ENCODE results near the gene TTC27. TPM values are rescaled to one million over a fixed set of nuclear protein-coding genes. Genes with fewer than 3 reads are reported as not detected.
A peak's percentile ranks its signal among the peaks of the same experiment; 100 is the strongest.
"Not testable (repeated sequence)": the region's sequence is repeated elsewhere in the genome, so short reads cannot be mapped to it uniquely, and the experiment has no call there.

Gene TTC27
- polyA plus RNA-seq, 3 donors = 18.1 to 26.9 (median 21.2) TPM

- no peak for DNase-seq (ENCODE audit: extremely low read depth in 1 of 11, low read depth in 9 of 11, low spot score in 4 of 11)
Observed at GRCh38 chr2:32741575-32741974, 113.7 kb downstream of the TTC27 start.

DNA sequence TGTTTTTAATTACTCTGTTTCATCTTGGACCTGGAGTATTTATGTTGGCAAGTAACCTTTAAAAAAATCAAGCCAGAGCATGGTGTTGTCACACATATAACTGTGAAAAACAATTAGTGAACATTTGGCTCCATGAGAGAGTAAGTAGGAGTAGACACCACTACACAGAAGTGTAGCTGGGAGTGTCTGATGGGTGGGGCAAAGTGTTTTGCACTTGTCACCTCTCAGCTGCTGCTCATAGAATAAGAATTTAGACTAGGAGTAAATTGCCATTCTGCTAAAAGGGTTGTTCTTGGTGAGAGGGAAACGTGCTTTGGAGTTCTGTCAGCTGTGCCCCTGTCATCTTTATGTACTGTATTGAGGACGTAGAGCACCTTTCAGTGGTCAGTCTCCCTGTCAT lies 114.5 kb downstream of the TTC27 start:
- no peak for DNase-seq (ENCODE audit: extremely low read depth in 1 of 11, low read depth in 9 of 11, low spot score in 4 of 11)

DNA sequence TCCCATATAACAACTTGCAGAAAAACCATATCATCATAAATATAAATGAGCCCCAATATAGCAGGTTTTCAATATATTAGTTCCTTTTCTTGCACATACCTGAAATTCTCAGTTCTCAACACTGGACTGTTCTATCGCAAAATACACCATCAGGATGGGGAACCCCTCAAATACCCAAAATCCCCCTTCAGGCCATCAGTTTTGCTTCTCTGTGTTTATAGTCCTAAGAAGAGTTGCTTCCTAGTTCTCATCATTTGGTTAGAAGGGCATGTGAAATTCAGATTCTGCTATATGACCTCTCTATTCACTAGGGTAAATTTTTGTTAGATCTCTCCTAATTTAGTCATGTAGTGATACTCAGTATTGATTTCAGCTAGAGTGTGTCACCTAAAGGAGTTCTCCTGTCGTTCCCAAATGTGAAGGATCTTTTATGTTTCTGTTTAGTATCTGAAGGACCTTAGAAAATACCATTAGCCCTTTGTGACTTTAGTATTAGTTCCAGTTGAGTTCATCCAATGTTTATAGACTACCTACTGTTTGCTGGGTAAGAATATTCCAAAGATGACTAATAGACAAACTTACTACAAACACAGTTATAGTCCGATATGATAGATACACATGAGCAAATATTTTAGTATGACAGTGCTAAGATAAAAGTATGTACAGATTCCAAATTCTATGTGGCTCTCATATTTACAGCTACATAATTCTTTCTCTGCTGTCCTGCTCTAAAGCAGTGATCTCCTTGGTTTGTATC lies 115.8 kb downstream of the TTC27 start:
- no peak for DNase-seq (ENCODE audit: extremely low read depth in 1 of 11, low read depth in 9 of 11, low spot score in 4 of 11)

DNA sequence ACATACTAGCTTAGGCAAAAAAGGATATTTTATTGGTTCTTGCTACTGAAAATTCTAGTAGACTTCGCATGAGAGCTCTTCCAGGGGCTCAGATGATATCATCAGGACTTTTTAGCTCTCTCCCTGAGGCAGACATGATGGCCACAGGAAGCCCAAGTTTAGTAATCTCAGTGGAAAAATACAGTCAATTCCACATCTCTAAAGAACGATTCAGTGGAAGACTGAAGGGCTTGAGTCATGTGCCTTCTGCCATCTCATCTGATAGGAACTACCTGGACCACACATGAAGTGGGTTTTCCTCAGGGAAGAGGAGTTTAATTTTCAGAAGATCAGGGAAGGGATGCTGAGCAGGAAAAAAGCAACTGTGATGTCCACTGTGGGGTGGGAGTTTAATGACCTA lies 117.3 kb downstream of the TTC27 start:
- no peak for DNase-seq (ENCODE audit: extremely low read depth in 1 of 11, low read depth in 9 of 11, low spot score in 4 of 11)

DNA sequence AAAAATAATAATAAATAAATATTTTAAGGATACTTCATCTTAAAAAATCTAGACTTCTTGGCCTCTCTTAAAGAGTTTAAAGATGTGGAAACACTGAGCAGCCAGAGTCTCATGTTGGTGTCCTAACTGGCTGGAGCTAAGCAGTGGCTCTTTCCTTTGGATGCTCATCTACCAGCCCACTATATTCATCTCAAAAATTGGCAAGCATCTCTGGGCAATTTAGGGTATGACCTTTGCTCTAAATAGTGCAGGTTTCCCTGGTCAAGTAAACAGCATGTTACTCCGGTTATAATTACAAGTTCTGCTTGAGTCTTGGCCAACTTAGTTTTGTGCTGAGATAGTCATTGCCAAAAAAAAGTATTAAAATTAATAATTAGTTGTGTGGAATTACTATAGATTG lies 117.8 kb downstream of the TTC27 start:
- DNase-seq (ENCODE audit: extremely low read depth in 1 of 11, low read depth in 9 of 11, low spot score in 4 of 11) = no peak

GRCh38 chr2:32746669-32747068 lies 118.8 kb downstream of the TTC27 start:
- DNase-seq (ENCODE audit: extremely low read depth in 1 of 11, low read depth in 9 of 11, low spot score in 4 of 11) = no peak

GRCh38 chr2:32748158-32748557 lies 120.3 kb downstream of the TTC27 start:
- no peak for DNase-seq (ENCODE audit: extremely low read depth in 1 of 11, low read depth in 9 of 11, low spot score in 4 of 11)

DNA sequence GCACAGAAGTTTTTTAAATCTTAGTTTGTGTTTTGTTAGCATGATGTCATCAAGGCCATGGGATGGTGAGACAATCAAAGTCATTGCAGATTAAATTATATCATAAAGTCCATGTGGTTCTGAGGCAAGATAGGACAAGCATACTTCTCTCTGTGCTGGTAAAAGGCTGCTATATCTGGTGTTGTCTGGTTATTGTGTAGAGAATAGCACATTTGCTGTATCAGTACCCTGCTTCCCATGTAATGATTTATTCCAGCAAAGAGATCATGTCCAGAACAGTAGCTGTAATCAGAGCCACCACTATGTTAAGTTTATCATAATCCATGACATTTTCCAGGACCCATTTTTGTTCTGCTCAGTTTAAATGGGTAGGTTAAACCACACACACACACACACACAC lies 123.0 kb downstream of the TTC27 start:
- DNase-seq (ENCODE audit: extremely low read depth in 1 of 11, low read depth in 9 of 11, low spot score in 4 of 11) = no peak

GRCh38 chr2:32752205-32752604 lies 124.4 kb downstream of the TTC27 start:
- DNase-seq (ENCODE audit: extremely low read depth in 1 of 11, low read depth in 9 of 11, low spot score in 4 of 11) = no peak

DNA sequence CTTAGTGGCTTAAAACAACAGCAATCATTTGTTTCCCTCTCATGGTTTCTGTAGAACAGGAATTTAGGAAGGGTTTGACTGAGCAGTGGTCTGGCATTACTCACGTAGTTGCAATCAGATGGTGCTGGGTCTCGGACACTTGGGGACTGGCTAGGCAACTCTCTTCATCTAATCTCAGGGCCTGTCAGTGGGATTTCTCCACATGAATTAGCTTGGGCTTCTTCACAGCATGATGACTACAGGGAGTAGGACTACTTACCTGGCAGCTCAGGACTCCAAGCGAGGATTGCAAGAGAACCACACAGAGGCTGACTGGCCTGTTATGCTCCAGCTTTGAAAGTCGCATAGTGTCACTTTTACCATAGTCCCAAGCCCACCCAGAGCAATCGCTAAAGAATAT lies 125.1 kb downstream of the TTC27 start:
- DNase-seq (ENCODE audit: extremely low read depth in 1 of 11, low read depth in 9 of 11, low spot score in 4 of 11) = no peak

DNA sequence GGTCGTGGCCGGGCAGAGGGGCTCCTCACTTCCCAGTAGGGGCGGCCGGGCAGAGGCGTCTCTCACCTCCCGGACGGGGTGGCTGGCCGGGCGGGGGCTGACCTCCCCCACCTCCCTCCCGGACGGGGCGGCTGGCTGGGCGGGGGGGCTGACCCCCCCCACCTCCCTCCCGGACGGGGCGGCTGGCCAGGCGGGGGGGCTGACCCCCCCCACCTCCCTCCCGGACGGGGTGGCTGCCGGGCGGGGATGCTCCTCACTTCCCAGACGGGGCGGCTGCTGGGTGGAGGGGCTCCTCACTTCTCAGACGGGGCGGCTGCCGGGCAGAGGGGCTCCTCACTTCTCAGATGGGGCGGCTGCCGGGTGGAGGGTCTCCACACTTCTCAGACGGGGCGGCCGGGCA lies 126.8 kb downstream of the TTC27 start:
- not testable (repeated sequence) for DNase-seq (ENCODE audit: extremely low read depth in 1 of 11, low read depth in 9 of 11, low spot score in 4 of 11)

DNA sequence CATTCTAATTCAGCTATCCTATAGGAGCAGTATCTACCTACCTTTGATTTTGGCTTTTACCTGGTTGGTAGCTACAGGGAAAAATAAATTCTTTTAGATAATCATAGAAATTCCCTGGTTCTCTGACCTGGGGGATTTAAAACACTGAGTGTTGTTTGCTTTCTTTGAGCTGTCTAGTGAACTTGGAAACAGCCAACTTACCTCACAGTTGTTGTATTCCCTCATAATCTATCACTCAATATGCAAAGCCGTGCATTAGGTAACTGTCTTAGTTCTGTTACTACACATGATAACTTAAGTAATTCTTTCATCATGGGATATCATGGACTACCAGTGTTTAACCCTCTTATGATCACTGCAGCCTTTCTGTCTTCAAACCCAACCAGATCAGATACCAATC lies 127.8 kb downstream of the TTC27 start:
- no peak for DNase-seq (ENCODE audit: extremely low read depth in 1 of 11, low read depth in 9 of 11, low spot score in 4 of 11)

DNA sequence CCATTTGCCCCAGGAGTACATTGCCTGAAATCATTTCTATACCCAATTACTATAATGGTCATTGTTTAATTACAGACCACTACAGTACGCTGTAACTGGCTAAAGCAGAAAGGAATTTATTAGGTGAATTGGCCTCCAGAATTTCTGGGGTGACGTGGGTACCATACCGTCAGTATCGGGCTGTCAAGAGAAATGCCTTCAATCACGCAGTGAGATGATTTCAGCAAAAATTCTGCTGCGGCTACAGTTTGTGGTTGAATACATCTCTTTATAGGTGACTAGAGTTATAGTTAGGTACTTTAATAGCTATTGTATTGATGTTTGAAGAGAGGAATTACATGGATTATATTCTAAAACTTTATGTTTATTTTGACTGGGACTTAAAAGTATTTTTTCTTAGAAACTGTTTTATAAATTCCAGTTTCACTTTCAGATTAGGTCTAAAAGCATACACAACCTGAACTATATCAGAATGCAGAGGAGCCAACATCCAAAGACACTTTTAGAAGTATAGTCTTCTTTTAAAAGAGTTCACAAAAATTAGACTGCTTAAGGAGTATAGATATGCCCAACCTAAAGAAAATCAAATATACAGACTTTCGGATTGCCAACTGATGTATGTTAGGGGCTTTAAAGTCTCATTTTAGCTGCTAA lies 128.4 kb downstream of the TTC27 start:
- DNase-seq (ENCODE audit: extremely low read depth in 1 of 11, low read depth in 9 of 11, low spot score in 4 of 11) = no peak

- DNase-seq (ENCODE audit: extremely low read depth in 1 of 11, low read depth in 9 of 11, low spot score in 4 of 11) = no peak
Observed at GRCh38 chr2:32758232-32758631, 130.4 kb downstream of the TTC27 start.

GRCh38 chr2:32760628-32761027 lies 132.8 kb downstream of the TTC27 start:
- DNase-seq (ENCODE audit: extremely low read depth in 1 of 11, low read depth in 9 of 11, low spot score in 4 of 11) = no peak

DNA sequence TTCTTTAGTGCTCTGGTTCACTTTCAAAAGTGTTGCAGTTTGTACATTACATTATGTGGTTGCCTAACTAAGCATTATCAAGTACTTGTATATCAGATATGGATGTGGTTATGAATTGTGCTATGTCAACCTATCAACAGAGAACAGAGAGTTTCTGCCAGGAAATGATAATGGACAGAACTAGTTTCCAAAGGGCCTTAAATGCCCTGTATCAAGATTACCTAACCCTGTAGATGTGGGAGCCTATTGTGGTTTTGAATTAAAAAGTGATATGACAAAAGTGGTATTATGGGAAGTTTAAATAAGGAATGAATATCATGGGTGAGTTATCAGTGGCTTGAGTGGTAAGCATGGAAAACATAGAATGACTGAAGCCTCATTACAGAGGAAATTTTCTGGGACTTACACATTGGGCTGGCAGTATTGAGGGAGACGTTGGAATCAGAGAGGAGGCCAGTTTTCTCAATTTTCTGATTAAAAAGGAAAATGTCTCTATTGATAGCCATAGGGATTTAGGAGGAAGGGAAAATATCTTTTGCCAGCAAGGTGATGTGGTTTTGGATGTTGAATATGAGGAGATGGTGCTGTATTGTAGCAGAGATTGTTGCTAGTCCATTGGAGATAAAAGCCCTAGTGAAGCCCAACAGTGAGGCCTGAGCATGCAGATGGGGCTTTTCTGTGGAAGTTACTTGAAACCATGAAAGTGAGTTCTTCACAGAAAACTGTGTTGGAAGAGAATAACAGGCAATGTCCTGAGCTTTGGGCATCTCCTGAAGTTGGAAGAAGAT lies 140.7 kb downstream of the TTC27 start:
- DNase-seq (ENCODE audit: extremely low read depth in 1 of 11, low read depth in 9 of 11, low spot score in 4 of 11) = no peak

DNA sequence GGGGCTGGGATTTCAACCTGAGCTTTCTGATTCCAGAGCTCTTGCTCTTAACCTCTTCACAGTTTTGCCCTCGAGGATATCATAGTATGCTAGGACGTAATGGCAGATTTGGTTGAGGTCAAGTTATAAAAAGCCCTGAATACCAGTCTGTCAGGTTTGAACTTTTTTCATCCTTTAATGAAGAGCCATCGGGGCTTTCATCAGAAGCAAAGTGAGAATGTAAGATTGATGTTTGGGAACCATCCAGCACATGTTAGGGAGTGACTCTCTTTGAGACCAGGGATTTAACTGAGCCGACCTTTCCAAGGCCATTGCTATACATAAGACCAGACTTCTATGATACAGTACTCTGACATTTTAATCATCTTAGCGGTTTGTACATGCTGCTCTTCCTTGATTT lies 142.5 kb downstream of the TTC27 start:
- no peak for DNase-seq (ENCODE audit: extremely low read depth in 1 of 11, low read depth in 9 of 11, low spot score in 4 of 11)

- DNase-seq (ENCODE audit: extremely low read depth in 1 of 11, low read depth in 9 of 11, low spot score in 4 of 11) = peak; percentile 15 to 57 (median 39)
Observed at GRCh38 chr2:32772638-32773447, 145.0 kb downstream of the TTC27 start.

DNA sequence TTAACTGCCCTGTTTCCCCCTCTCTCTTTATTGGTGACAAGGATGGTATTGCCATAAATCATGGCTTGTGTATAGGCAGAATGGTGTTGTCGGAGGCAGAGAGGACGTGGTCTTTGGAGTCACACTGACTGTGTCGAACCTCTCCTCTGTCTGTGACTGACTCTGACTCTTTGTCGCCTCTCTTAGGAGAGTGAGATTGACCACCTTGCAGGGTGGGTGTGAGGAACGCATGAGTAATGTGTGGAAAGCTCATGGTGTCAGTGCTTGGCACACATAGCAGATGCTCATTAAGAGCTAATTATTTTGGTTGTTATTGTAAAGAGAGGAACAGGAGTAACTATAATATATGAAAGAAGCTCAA lies 145.6 kb downstream of the TTC27 start:
- DNase-seq (ENCODE audit: extremely low read depth in 1 of 11, low read depth in 9 of 11, low spot score in 4 of 11) = no peak

Measured in renal cortex interstitium (tissue), 11 donors.